ENCODE measurements around the gene RIN3. TPM values are rescaled to one million over a fixed set of nuclear protein-coding genes. Genes with fewer than 3 reads are reported as not detected.

RIN3 gene
- total RNA-seq, 1 donor from 2014 or later: under 0.01 TPM

GRCh38 chr14:92728759-92729364, 215.3 kb downstream of the RIN3 start:
- FAIRE-seq (no peak), DNase-seq (ENCODE audit: low spot score in 2 of 2) (no peak)

- FAIRE-seq: no peak
- DNase-seq (ENCODE audit: low spot score in 2 of 2): no peak
Measured at GRCh38 chr14:92729634-92730358, 216.2 kb downstream of the RIN3 start.

- DNase-seq (ENCODE audit: low spot score in 2 of 2) (no peak), FAIRE-seq (no peak)
Measured at GRCh38 chr14:92731622-92732115, 218.1 kb downstream of the RIN3 start.

GRCh38 chr14:92733007-92733406, 219.4 kb downstream of the RIN3 start:
- DNase-seq (ENCODE audit: low spot score in 2 of 2): no peak
- FAIRE-seq: no peak

GRCh38 chr14:92734618-92735017, 221.0 kb downstream of the RIN3 start:
- no peak for DNase-seq (ENCODE audit: low spot score in 2 of 2)
- FAIRE-seq: no peak

GRCh38 chr14:92735344-92735743, 221.8 kb downstream of the RIN3 start:
- no peak for DNase-seq (ENCODE audit: low spot score in 2 of 2)
- no peak for FAIRE-seq

GRCh38 chr14:92737206-92737605, 223.6 kb downstream of the RIN3 start:
- DNase-seq (ENCODE audit: low spot score in 2 of 2) (no peak), FAIRE-seq (no peak)

- no peak for FAIRE-seq
- no peak for DNase-seq (ENCODE audit: low spot score in 2 of 2)
Measured at GRCh38 chr14:92737619-92738188, 224.1 kb downstream of the RIN3 start.

Other genes starting within 250 kb of the RIN3 start
- 0.41 TPM for gene SLC24A4, start 190.6 kb upstream of the RIN3 start, total RNA-seq
- gene LGMN, start 234.8 kb downstream of the RIN3 start, total RNA-seq: 28.9 TPM